CD14-positive monocyte (primary cell): ENCODE data around the gene PNO1. TPM values are rescaled to one million over a fixed set of nuclear protein-coding genes. Genes with fewer than 3 reads are reported as not detected.

Experiments used
- DNase-seq, 3 donors: peaks; one replicate each; pipeline ENCODE4 v3.0.0-alpha.2; 2011 to 2022
- H2AFZ ChIP-seq: 2 replicates; pipeline ENCODE4 v1.6.0; 2012; ENCODE audit warnings: mild to moderate bottlenecking, low read depth, low read length, inconsistent platforms; ENCODE audit not compliant: insufficient read depth, poor library complexity, severe bottlenecking
- H3K27ac ChIP-seq, 2 donors: 1 replicate in 1 of 2; 2 replicates in 1 of 2; pipeline ENCODE4 v1.5.1; 2012 to 2013; ENCODE audit warnings: low read length in 2 of 2, control low read depth in 1 of 2, inconsistent platforms in 1 of 2, low read depth in 1 of 2, mild to moderate bottlenecking in 1 of 2
- H3K27me3 ChIP-seq, 2 donors: one replicate each; pipeline versions ENCODE4 v1.6.0 to v1.6.1; 2011 to 2013; ENCODE audit warnings: low read length in 2 of 2; ENCODE audit not compliant: control insufficient read depth in 2 of 2, insufficient read depth in 2 of 2
- H3K36me3 ChIP-seq, 2 donors: replicated peaks in 1 of 2; 1 replicate in 1 of 2; 2 replicates in 1 of 2; pipeline versions ENCODE4 v1.5.1 to v1.6.1; 2012 to 2013; ENCODE audit warnings: low read length in 2 of 2, control low read depth in 1 of 2, inconsistent platforms in 1 of 2, mild to moderate bottlenecking in 1 of 2; ENCODE audit not compliant: insufficient read depth in 2 of 2, control insufficient read depth in 1 of 2
- H3K4me1 ChIP-seq, 2 donors: 1 replicate in 1 of 2; 2 replicates in 1 of 2; pipeline versions ENCODE4 v1.5.1 to v1.6.1; 2012 to 2013; ENCODE audit warnings: low read length in 2 of 2, control low read depth in 1 of 2, inconsistent platforms in 1 of 2, mild to moderate bottlenecking in 1 of 2, moderate library complexity in 1 of 2; ENCODE audit not compliant: insufficient read depth in 2 of 2, control insufficient read depth in 1 of 2
- H3K4me2 ChIP-seq: replicated peaks from 2 replicates; pipeline ENCODE3; 2012; ENCODE audit warnings: low read length, moderate library complexity, mild to moderate bottlenecking; ENCODE audit not compliant: poor library complexity, severe bottlenecking; ENCODE audit errors: extremely low read depth
- H3K4me3 ChIP-seq, 3 experiments: fragments of 200-600 bp in 1 of 3; sonication (generic) in 1 of 3; replicated peaks in 1 of 3; 1 replicate in 2 of 3; 2 replicates in 1 of 3; pipeline ENCODE4 v1.5.1; 2011 to 2013; ENCODE audit warnings: low read length in 3 of 3, mild to moderate bottlenecking in 3 of 3, control low read depth in 2 of 3, low read depth in 2 of 3, inconsistent platforms in 1 of 3, moderate library complexity in 1 of 3
- H3K79me2 ChIP-seq: 2 replicates; pipeline ENCODE4 v1.6.0; 2012; ENCODE audit warnings: mild to moderate bottlenecking, control low read depth, inconsistent platforms, low read length, moderate library complexity; ENCODE audit not compliant: insufficient read depth
- H3K9ac ChIP-seq: 2 replicates; pipeline ENCODE4 v1.6.0; 2017; ENCODE audit warnings: low read length, mild to moderate bottlenecking; ENCODE audit not compliant: insufficient read depth, poor library complexity, severe bottlenecking
- H3K9me3 ChIP-seq, 2 donors: replicated peaks in 1 of 2; 1 replicate in 1 of 2; 2 replicates in 1 of 2; pipeline versions ENCODE4 v1.5.1 to v1.6.1; 2012 to 2013; ENCODE audit warnings: low read length in 2 of 2, control low read depth in 1 of 2; ENCODE audit not compliant: control insufficient read depth in 1 of 2, insufficient read depth in 1 of 2
- H4K20me1 ChIP-seq: 2 replicates; pipeline ENCODE4 v1.6.0; 2012; ENCODE audit warnings: mild to moderate bottlenecking, low read length, control low read depth, moderate library complexity; ENCODE audit not compliant: insufficient read depth
- H3K27ac Mint-ChIP-seq, 7 donors: one replicate each; pipeline ENCODE4 v1.8.0; 2020; ENCODE audit warnings: mild to moderate bottlenecking in 7 of 7, mixed read lengths in 7 of 7, moderate library complexity in 6 of 7, inconsistent platforms in 2 of 7
- H3K27me3 Mint-ChIP-seq, 3 donors: one replicate each; pipeline ENCODE4 v1.8.0; 2021 to 2022; ENCODE audit warnings: low read depth in 3 of 3, mild to moderate bottlenecking in 3 of 3, mixed read lengths in 3 of 3, moderate library complexity in 3 of 3, inconsistent platforms in 1 of 3
- H3K36me3 Mint-ChIP-seq, 2 donors: one replicate each; pipeline ENCODE4 v1.8.0; 2020; ENCODE audit warnings: mixed read lengths in 2 of 2, inconsistent platforms in 1 of 2, mild to moderate bottlenecking in 1 of 2
- H3K4me1 Mint-ChIP-seq: one replicate; pipeline ENCODE4 v1.8.0; 2020; ENCODE audit warnings: mild to moderate bottlenecking, mixed read lengths
- H3K4me3 Mint-ChIP-seq, 2 donors: one replicate each; pipeline ENCODE4 v1.8.0; 2020; ENCODE audit warnings: mild to moderate bottlenecking in 2 of 2, mixed read lengths in 2 of 2, moderate library complexity in 1 of 2
- H3K9me3 Mint-ChIP-seq, 7 donors: one replicate each; pipeline ENCODE4 v1.8.0; 2020 to 2022; ENCODE audit warnings: mixed read lengths in 7 of 7, mild to moderate bottlenecking in 6 of 7, moderate library complexity in 6 of 7, inconsistent platforms in 2 of 7
- WGBS: methylation state at CpG from one replicate; pipeline ENCODE4 v1.1.5; 2013; ENCODE audit warnings: missing lambda C conversion rate; ENCODE audit not compliant: insufficient coverage; 5-methylcytosine and 5-hydroxymethylcytosine counted together
- intact Hi-C, 2 donors: fragments of 100-400 bp; cut with micrococcal nuclease; formaldehyde crosslinking; loops; one replicate each; pipeline versions ENCODE4 v1.15.0 to v1.15.1; 2023
- polyA plus RNA-seq, 3 donors: library from polyadenylated mRNA; depleted of rRNA in 1 of 3; unstranded in 2 of 3; stranded (reverse) in 1 of 3; fragments of 300-500 nt in 2 of 3; fragments of >200 nt in 1 of 3; fragmentation: Illumina TruSeq in 2 of 3; gene quantifications; 1 replicate in 2 of 3; 2 replicates in 1 of 3; pipeline ENCODE4 v1.2.3, GENCODE V29; 2012 to 2021
- TF ChIP-seq, protein P1 (sequence below): fragments of 200-600 bp; IDR thresholded peaks from one replicate; pipeline ENCODE4 v1.8.0; 2022; ENCODE audit warnings: antibody characterized with exemption, mild to moderate bottlenecking

The PNO1 gene
- polyA plus RNA-seq, 3 donors: 4.7 to 14.0 (median 10.8) TPM

DNA sequence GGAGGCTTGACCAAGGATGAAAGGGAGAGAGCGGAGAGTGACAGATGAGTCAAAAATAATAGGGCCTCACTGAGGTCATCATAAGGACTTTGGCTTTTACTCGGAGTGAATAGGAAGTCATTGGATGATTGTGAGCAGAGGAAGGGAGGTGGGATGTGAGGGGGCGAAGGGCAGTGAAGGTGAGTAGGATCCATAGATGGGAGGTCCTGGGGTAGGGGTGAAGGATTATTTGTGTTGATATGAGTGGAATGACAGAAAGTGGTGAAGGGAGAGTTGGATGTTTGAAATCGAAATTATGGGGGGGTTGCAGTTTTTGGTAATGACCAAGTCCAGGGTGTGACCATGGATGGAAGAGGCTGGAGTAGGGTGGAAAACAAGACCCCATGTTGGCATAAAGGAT, 14.0 kb downstream of the PNO1 start:
- Histone ChIP-seq H3K4me2 (no peak overlapping the region), H3K27ac (no peak overlapping the region), H3K4me1 (peaks cover 30% of the 10 kb centered on the region in 2 donors), H3K36me3 (peaks cover 0 to 31% of the 10 kb centered on the region in 2 donors), H3K9me3 (no peaks in the 10 kb centered on the region), H3K79me2 (no peaks in the 10 kb centered on the region), H3K9ac (no peak overlapping the region), H4K20me1 (peaks cover 10% of the 10 kb centered on the region), H3K4me3 (no peak overlapping the region), H3K27me3 (no peaks in the 10 kb centered on the region), H2AFZ (no peak overlapping the region)
- Mint-ChIP-seq H3K4me3 (no peak overlapping the region), H3K9me3 (no peaks in the 10 kb centered on the region), H3K27ac (no peak overlapping the region), H3K36me3 (peaks cover 20 to 29% of the 10 kb centered on the region in 2 donors), H3K27me3 (no peaks in the 10 kb centered on the region), H3K4me1 (peaks cover 16% of the 10 kb centered on the region)
- WGBS: 100% methylated on average over 4 of the region's 4 CpGs
- TF ChIP-seq, protein P1, sequence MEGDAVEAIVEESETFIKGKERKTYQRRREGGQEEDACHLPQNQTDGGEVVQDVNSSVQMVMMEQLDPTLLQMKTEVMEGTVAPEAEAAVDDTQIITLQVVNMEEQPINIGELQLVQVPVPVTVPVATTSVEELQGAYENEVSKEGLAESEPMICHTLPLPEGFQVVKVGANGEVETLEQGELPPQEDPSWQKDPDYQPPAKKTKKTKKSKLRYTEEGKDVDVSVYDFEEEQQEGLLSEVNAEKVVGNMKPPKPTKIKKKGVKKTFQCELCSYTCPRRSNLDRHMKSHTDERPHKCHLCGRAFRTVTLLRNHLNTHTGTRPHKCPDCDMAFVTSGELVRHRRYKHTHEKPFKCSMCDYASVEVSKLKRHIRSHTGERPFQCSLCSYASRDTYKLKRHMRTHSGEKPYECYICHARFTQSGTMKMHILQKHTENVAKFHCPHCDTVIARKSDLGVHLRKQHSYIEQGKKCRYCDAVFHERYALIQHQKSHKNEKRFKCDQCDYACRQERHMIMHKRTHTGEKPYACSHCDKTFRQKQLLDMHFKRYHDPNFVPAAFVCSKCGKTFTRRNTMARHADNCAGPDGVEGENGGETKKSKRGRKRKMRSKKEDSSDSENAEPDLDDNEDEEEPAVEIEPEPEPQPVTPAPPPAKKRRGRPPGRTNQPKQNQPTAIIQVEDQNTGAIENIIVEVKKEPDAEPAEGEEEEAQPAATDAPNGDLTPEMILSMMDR: no peak
- intact Hi-C loops: no loop called here
- no peak for DNase-seq

DNA sequence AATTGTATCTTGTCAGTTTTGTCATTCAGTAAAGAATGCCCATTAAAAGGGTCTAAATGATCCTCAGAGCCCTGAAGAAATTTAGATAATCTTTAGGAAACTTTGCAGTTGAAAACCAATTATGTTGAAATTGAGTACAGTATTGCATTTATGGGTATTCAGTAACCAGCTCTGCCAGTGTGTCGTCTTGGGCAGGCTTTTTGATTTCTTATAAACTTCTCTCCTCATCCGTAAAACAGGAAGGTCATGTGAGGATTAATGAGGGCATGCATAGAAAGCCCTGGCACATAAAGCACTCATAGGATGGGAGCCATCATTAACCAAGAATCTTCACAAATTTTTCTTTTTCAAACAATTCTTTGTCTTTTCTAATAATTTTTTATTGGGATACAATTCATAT, 14.8 kb downstream of the PNO1 start:
- no peak overlapping the region for H2AFZ ChIP-seq
- H3K9ac ChIP-seq: no peak overlapping the region
- no peaks in the 10 kb centered on the region for H3K27me3 ChIP-seq
- H3K4me1 ChIP-seq: peaks cover 38% of the 10 kb centered on the region in 2 donors
- peaks cover 3 to 28% of the 10 kb centered on the region in 2 donors for H3K36me3 ChIP-seq
- no peak overlapping the region for H3K4me2 ChIP-seq
- H3K4me3 ChIP-seq: peak overlapping the region in 1 of 3 experiments; percentile 56
- no peaks in the 10 kb centered on the region for H3K79me2 ChIP-seq
- no peaks in the 10 kb centered on the region for H3K27me3 Mint-ChIP-seq
- H3K4me1 Mint-ChIP-seq: peaks cover 23% of the 10 kb centered on the region
- peaks cover 18 to 25% of the 10 kb centered on the region in 2 donors for H3K36me3 Mint-ChIP-seq
- DNase-seq: no peak
- H4K20me1 ChIP-seq: peaks cover 19% of the 10 kb centered on the region
- no peak overlapping the region for H3K4me3 Mint-ChIP-seq
- intact Hi-C loops: no loop called here
- no peaks in the 10 kb centered on the region for H3K9me3 ChIP-seq
- TF ChIP-seq, protein P1: no peak
- H3K9me3 Mint-ChIP-seq: no peaks in the 10 kb centered on the region
- WGBS: no CpG with 5 or more reads among the region's 2 CpGs
- peak overlapping the region in 1 of 7 donors; percentile 13 for H3K27ac Mint-ChIP-seq
- H3K27ac ChIP-seq: no peak overlapping the region
